ENCODE data around the gene ANKMY2.
A peak's percentile ranks its signal among the peaks of the same experiment; 100 is the strongest.
"Not testable (repeated sequence)": the region's sequence is repeated elsewhere in the genome, so short reads cannot be mapped to it uniquely, and the experiment has no call there.

Gene ANKMY2

DNA sequence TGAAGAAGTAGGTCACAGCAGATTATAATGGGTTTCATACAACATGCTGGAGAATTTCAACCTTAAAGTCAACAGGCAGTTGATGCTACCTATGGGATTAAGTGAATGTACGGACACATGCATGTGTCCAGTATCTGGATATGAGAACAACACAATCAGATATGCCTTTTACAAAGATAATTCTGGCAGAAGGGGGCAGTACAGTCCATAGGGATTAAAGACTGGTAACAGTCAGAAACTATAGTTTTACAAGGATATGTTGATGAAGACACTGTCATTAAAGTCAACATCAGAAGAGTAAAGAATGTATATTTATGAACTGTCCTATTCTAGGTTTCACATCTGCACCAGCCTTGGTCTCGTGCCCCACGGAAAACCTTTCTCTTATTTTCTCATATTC is 41.5 kb downstream of the ANKMY2 start:
- H3K36me3 ChIP-seq (ENCODE audit: control insufficient read depth, insufficient read depth, low read length): peaks cover 3% of the 10 kb centered on the region
- no peaks in the 10 kb centered on the region for H3K79me2 ChIP-seq (ENCODE audit: control insufficient read depth, insufficient read depth, low read length)
- WGBS (ENCODE audit: extremely low coverage, insufficient coverage, low lambda C conversion rate): no CpG with 5 or more reads among the region's 3 CpGs

DNA sequence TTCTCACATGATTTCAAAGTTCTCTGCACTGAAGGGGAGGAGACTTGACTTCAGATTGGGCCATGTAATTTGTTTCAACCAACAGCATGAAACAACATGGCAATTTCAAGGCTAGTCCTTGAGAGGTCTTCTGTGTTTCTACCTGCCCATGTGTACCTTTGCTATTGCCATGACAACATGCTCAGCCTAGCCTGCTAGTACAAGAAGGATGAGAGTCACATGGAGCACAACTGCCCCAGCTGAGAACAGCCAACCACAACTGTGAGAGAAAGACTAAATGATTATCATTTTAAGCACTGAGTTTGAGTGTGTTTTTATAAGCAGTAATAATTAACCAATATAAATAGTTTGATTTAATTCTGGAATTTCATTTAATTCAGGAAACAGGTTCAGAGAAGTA is 41.9 kb downstream of the ANKMY2 start:
- no peak overlapping the region for H3K18ac ChIP-seq (ENCODE audit: low read length)
- H2BK120ac ChIP-seq (ENCODE audit: low read depth, low read length): no peak overlapping the region
- no peaks in the 10 kb centered on the region for H3K4me1 ChIP-seq (ENCODE audit: control insufficient read depth, low read depth, low read length)
- H2BK5ac ChIP-seq (ENCODE audit: low read length): no peak overlapping the region
- H4K5ac ChIP-seq (ENCODE audit: low read length): no peak overlapping the region
- H3K27ac ChIP-seq (ENCODE audit: low read depth, low read length): no peak overlapping the region
- H4K8ac ChIP-seq (ENCODE audit: low read depth, low read length): no peak overlapping the region
- no peak overlapping the region for H2AK5ac ChIP-seq (ENCODE audit: low read length)
- no peak overlapping the region for H3K23ac ChIP-seq (ENCODE audit: low read length)
- H3K56ac ChIP-seq (ENCODE audit: low read length): no peak overlapping the region
- H3K79me1 ChIP-seq (ENCODE audit: low read length): no peaks in the 10 kb centered on the region
- H3K4me3 ChIP-seq (ENCODE audit: low read length): no peak overlapping the region
- H3K4me2 ChIP-seq (ENCODE audit: low read length): no peak overlapping the region
- H2BK15ac ChIP-seq (replicated peaks; ENCODE audit: low read depth): no peak overlapping the region
- H3K9ac ChIP-seq (ENCODE audit: low read length): no peak overlapping the region
- no peak overlapping the region for H3K4ac ChIP-seq (ENCODE audit: low read depth, low read length)
- no peaks in the 10 kb centered on the region for H3K27me3 ChIP-seq (ENCODE audit: insufficient read depth, low read length, poor library complexity)
- peak; percentile 50 for DNase-seq
- H3K36me3 ChIP-seq (ENCODE audit: control insufficient read depth, insufficient read depth, low read length): peaks cover 3% of the 10 kb centered on the region
- no peaks in the 10 kb centered on the region for H3K79me2 ChIP-seq (ENCODE audit: control insufficient read depth, insufficient read depth, low read length)

More for the DNA sequence above, 41.5 kb downstream of the ANKMY2 start:
- H2BK120ac ChIP-seq (ENCODE audit: low read depth, low read length): no peak overlapping the region
- no peaks in the 10 kb centered on the region for H3K4me1 ChIP-seq (ENCODE audit: control insufficient read depth, low read depth, low read length)
- no peak overlapping the region for H4K8ac ChIP-seq (ENCODE audit: low read depth, low read length)
- H3K4me3 ChIP-seq (ENCODE audit: low read length): no peak overlapping the region
- H3K23ac ChIP-seq (ENCODE audit: low read length): no peak overlapping the region
- H3K27me3 ChIP-seq (ENCODE audit: insufficient read depth, low read length, poor library complexity): no peaks in the 10 kb centered on the region
- H2BK15ac ChIP-seq (replicated peaks; ENCODE audit: low read depth): no peak overlapping the region
- no peak overlapping the region for H2BK5ac ChIP-seq (ENCODE audit: low read length)
- H3K79me1 ChIP-seq (ENCODE audit: low read length): no peaks in the 10 kb centered on the region
- H3K18ac ChIP-seq (ENCODE audit: low read length): no peak overlapping the region
- DNase-seq: no peak
- no peak overlapping the region for H3K27ac ChIP-seq (ENCODE audit: low read depth, low read length)
- no peak overlapping the region for H2AK5ac ChIP-seq (ENCODE audit: low read length)
- no peak overlapping the region for H3K4ac ChIP-seq (ENCODE audit: low read depth, low read length)
- H4K5ac ChIP-seq (ENCODE audit: low read length): no peak overlapping the region
- no peak overlapping the region for H3K9ac ChIP-seq (ENCODE audit: low read length)
- no peak overlapping the region for H3K4me2 ChIP-seq (ENCODE audit: low read length)
- no peak overlapping the region for H3K56ac ChIP-seq (ENCODE audit: low read length)

DNA sequence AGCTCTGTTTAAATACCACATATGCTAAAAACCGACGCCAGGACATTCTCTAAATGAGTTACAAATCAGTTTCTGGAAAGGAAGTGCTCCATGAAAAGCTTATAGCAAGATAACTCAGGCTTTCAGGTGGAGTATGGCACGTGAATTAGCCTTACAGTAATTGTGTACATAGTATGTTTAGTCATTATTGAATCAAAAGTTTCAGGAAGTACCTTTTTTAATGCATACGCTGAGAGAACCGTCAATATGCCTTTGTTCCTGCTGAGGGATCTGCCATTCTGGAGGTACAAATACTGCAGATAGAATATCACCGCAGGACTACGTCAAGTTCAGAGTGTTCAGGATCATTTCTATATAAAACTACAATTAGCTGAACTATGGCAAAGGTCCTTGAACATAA is 45.7 kb downstream of the ANKMY2 start:
- Histone ChIP-seq H3K18ac (ENCODE audit: low read length) (no peak overlapping the region), H3K4me1 (ENCODE audit: control insufficient read depth, low read depth, low read length) (peaks cover 4% of the 10 kb centered on the region), H3K27ac (ENCODE audit: low read depth, low read length) (no peak overlapping the region), H4K5ac (ENCODE audit: low read length) (no peak overlapping the region), H3K36me3 (ENCODE audit: control insufficient read depth, insufficient read depth, low read length) (peaks cover 3% of the 10 kb centered on the region), H2BK5ac (ENCODE audit: low read length) (no peak overlapping the region), H3K56ac (ENCODE audit: low read length) (no peak overlapping the region), H3K79me2 (ENCODE audit: control insufficient read depth, insufficient read depth, low read length) (no peaks in the 10 kb centered on the region), H3K4me2 (ENCODE audit: low read length) (no peak overlapping the region), H3K4me3 (ENCODE audit: low read length) (no peak overlapping the region), H3K79me1 (ENCODE audit: low read length) (no peaks in the 10 kb centered on the region), H3K27me3 (ENCODE audit: insufficient read depth, low read length, poor library complexity) (no peaks in the 10 kb centered on the region), H2BK120ac (ENCODE audit: low read depth, low read length) (no peak overlapping the region), H3K9ac (ENCODE audit: low read length) (no peak overlapping the region), H4K8ac (ENCODE audit: low read depth, low read length) (no peak overlapping the region), H2AK5ac (ENCODE audit: low read length) (no peak overlapping the region), H3K23ac (ENCODE audit: low read length) (no peak overlapping the region), H3K4ac (ENCODE audit: low read depth, low read length) (no peak overlapping the region), H2BK15ac (replicated peaks; ENCODE audit: low read depth) (no peak overlapping the region)
- no peak for DNase-seq
- WGBS (ENCODE audit: extremely low coverage, insufficient coverage, low lambda C conversion rate): no CpG with 5 or more reads among the region's 7 CpGs

DNA sequence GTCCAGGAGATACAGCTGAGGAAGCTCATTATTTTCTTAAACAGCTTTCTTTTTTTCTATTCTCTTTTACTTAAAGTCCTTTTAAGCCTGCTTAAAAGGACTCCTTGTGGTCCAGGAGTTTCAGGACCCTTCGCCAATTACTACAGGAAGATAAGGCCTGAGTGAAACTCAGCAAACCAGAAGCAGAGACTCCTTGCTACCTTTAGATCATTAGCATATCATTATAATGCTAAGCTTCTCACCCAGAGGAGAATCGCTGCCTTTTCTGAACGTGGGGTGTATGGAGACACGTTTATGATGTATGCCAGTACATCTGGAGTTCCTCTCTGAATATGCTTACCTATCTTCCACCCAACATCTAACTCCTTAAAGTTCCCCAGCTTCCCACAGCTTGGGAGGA is 47.5 kb downstream of the ANKMY2 start:
- Histone ChIP-seq H3K56ac (ENCODE audit: low read length) (no peak overlapping the region), H4K8ac (ENCODE audit: low read depth, low read length) (no peak overlapping the region), H3K27ac (ENCODE audit: low read depth, low read length) (no peak overlapping the region), H2BK5ac (ENCODE audit: low read length) (no peak overlapping the region), H3K79me2 (ENCODE audit: control insufficient read depth, insufficient read depth, low read length) (no peaks in the 10 kb centered on the region), H3K9ac (ENCODE audit: low read length) (no peak overlapping the region), H3K18ac (ENCODE audit: low read length) (no peak overlapping the region), H2BK120ac (ENCODE audit: low read depth, low read length) (no peak overlapping the region), H3K4me1 (ENCODE audit: control insufficient read depth, low read depth, low read length) (peaks cover 4% of the 10 kb centered on the region), H3K23ac (ENCODE audit: low read length) (no peak overlapping the region), H4K5ac (ENCODE audit: low read length) (no peak overlapping the region), H3K4me3 (ENCODE audit: low read length) (no peak overlapping the region), H2BK15ac (replicated peaks; ENCODE audit: low read depth) (no peak overlapping the region), H3K4me2 (ENCODE audit: low read length) (no peak overlapping the region), H3K4ac (ENCODE audit: low read depth, low read length) (no peak overlapping the region), H3K27me3 (ENCODE audit: insufficient read depth, low read length, poor library complexity) (no peaks in the 10 kb centered on the region), H3K36me3 (ENCODE audit: control insufficient read depth, insufficient read depth, low read length) (no peaks in the 10 kb centered on the region), H2AK5ac (ENCODE audit: low read length) (no peak overlapping the region), H3K79me1 (ENCODE audit: low read length) (no peaks in the 10 kb centered on the region)
- peak; percentile 19 for DNase-seq
- no CpG with 5 or more reads among the region's 4 CpGs for WGBS (ENCODE audit: extremely low coverage, insufficient coverage, low lambda C conversion rate)

DNA sequence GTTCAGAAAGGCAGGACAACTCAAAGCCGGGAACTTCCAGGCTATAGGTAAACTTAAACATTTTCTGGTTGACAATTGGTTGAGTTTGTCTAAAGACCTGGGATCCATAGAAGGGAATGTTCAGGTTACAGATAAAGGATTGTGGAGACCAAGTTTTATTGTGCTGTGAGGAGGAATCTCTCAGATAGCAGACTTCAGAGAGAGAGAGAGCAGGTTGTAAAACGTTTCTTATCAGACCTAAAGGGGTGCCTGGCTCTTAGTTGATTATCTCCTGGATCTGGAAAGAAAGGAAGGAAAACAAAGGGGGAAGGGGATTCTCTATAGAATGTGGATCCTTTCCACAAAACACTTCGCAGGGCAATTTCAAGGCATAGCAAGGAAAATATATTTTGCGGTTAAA is 50.0 kb downstream of the ANKMY2 start:
- peak; percentile 85 for DNase-seq
- not testable (repeated sequence) for H3K79me2 ChIP-seq (ENCODE audit: control insufficient read depth, insufficient read depth, low read length); H3K27me3 ChIP-seq (ENCODE audit: insufficient read depth, low read length, poor library complexity); H2BK120ac ChIP-seq (ENCODE audit: low read depth, low read length); H3K36me3 ChIP-seq (ENCODE audit: control insufficient read depth, insufficient read depth, low read length); H3K4ac ChIP-seq (ENCODE audit: low read depth, low read length); H3K56ac ChIP-seq (ENCODE audit: low read length); H2BK5ac ChIP-seq (ENCODE audit: low read length); H4K5ac ChIP-seq (ENCODE audit: low read length); H3K4me2 ChIP-seq (ENCODE audit: low read length); H3K79me1 ChIP-seq (ENCODE audit: low read length); H4K8ac ChIP-seq (ENCODE audit: low read depth, low read length); H3K4me1 ChIP-seq (ENCODE audit: control insufficient read depth, low read depth, low read length); H2AK5ac ChIP-seq (ENCODE audit: low read length); H3K9ac ChIP-seq (ENCODE audit: low read length); H3K23ac ChIP-seq (ENCODE audit: low read length); H3K4me3 ChIP-seq (ENCODE audit: low read length)
- Histone ChIP-seq H2BK15ac (replicated peaks; ENCODE audit: low read depth) (peak overlapping the region; percentile 36), H3K18ac (ENCODE audit: low read length) (peak overlapping the region; percentile 95), H3K27ac (ENCODE audit: low read depth, low read length) (peak overlapping the region; percentile 79)
- no CpG with 5 or more reads among the region's 4 CpGs for WGBS (ENCODE audit: extremely low coverage, insufficient coverage, low lambda C conversion rate)

DNA sequence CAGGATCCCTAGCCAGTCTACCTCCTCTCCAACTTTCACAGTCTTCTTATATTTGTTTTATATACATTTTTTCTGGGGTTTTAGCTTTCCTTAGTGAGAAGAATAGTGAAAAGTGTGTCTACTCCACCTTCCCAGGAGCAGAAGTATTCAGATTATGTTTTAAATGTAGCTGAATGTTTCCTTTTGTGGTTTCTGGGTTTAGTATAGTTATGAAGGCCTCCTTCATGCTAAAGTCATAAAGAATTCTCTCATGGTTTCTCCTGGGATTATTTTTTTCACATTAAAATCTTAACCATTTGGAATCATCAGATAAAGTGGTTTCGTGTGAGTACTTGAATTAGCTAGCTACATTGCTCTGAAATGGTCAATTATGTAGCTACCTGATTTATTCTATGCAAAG is 50.9 kb downstream of the ANKMY2 start:
- no peak overlapping the region for H2BK5ac ChIP-seq (ENCODE audit: low read length)
- peaks cover 4% of the 10 kb centered on the region for H3K4me1 ChIP-seq (ENCODE audit: control insufficient read depth, low read depth, low read length)
- H3K79me2 ChIP-seq (ENCODE audit: control insufficient read depth, insufficient read depth, low read length): no peaks in the 10 kb centered on the region
- no peaks in the 10 kb centered on the region for H3K27me3 ChIP-seq (ENCODE audit: insufficient read depth, low read length, poor library complexity)
- no peak overlapping the region for H3K27ac ChIP-seq (ENCODE audit: low read depth, low read length)
- no peak overlapping the region for H3K9ac ChIP-seq (ENCODE audit: low read length)
- no peak overlapping the region for H3K4me2 ChIP-seq (ENCODE audit: low read length)
- no peak overlapping the region for H3K23ac ChIP-seq (ENCODE audit: low read length)
- H2BK15ac ChIP-seq (replicated peaks; ENCODE audit: low read depth): no peak overlapping the region
- H3K79me1 ChIP-seq (ENCODE audit: low read length): no peaks in the 10 kb centered on the region
- H4K5ac ChIP-seq (ENCODE audit: low read length): no peak overlapping the region
- H2BK120ac ChIP-seq (ENCODE audit: low read depth, low read length): no peak overlapping the region
- H3K56ac ChIP-seq (ENCODE audit: low read length): no peak overlapping the region
- WGBS (ENCODE audit: extremely low coverage, insufficient coverage, low lambda C conversion rate): no CpG with 5 or more reads among the region's 1 CpG
- H3K36me3 ChIP-seq (ENCODE audit: control insufficient read depth, insufficient read depth, low read length): no peaks in the 10 kb centered on the region
- no peak overlapping the region for H3K4me3 ChIP-seq (ENCODE audit: low read length)
- H3K4ac ChIP-seq (ENCODE audit: low read depth, low read length): no peak overlapping the region
- no peak overlapping the region for H3K18ac ChIP-seq (ENCODE audit: low read length)
- H4K8ac ChIP-seq (ENCODE audit: low read depth, low read length): no peak overlapping the region
- DNase-seq: no peak
- H2AK5ac ChIP-seq (ENCODE audit: low read length): no peak overlapping the region
